ENCODE results near the gene SLC12A7.

DNA sequence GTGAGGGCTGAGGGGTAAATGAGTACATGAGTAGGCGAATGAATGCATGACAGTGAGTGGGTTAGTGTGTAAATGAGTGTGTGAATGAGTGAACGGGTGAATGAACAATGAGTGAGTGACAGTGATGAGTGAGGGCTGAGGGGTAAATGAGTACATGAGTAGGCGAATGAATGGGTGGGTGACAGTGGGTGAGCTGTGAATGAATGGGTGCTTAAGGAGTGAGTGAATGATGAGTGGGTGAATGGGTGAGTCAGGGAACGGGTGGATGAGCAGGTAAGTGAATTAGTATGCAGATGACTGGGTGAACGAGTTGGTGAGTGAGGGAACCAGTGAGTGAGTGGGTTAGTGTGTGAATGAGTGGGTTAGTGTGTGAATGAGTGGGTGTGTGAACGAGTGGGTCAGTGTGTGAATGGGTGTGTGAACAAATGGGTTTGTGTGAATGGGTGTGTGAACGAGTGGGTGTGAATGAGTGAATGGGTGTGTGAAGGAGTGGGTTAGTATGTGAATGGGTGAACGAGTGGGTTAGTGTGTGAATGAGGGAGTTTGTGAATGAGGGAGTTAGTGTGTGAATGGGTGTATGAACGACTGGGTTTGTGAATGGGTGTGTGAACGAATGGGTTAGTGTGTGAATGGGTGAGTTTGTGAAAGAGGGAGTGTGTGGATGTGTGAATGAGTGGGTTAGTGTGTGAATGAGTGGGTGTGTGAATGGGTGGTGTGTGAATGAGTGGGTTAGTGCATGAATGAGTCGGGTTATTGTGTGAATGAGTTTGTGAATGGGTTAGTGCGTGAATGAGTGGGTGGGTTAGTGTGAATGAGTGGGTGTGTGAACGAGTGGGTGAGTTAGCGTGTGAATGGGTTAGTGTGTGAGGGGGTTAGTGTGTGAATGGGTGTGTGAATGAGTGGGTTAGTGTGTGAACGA is 70.4 kb downstream of the SLC12A7 start:
- TF ChIP-seq, protein P1, sequence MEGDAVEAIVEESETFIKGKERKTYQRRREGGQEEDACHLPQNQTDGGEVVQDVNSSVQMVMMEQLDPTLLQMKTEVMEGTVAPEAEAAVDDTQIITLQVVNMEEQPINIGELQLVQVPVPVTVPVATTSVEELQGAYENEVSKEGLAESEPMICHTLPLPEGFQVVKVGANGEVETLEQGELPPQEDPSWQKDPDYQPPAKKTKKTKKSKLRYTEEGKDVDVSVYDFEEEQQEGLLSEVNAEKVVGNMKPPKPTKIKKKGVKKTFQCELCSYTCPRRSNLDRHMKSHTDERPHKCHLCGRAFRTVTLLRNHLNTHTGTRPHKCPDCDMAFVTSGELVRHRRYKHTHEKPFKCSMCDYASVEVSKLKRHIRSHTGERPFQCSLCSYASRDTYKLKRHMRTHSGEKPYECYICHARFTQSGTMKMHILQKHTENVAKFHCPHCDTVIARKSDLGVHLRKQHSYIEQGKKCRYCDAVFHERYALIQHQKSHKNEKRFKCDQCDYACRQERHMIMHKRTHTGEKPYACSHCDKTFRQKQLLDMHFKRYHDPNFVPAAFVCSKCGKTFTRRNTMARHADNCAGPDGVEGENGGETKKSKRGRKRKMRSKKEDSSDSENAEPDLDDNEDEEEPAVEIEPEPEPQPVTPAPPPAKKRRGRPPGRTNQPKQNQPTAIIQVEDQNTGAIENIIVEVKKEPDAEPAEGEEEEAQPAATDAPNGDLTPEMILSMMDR (IDR thresholded peaks at IDR 0.05 in 8 of 11, conservative IDR thresholded peaks at IDR 0.05 in 3 of 11): no peak
- no peak for TF ChIP-seq POLR2AphosphoS5 (IDR thresholded peaks at IDR 0.05)

All from spleen (tissue), 7 donors.